MM.1S (cell line): Measurements from ENCODE around the gene FBH1.
"Not testable (repeated sequence)": the region's sequence is repeated elsewhere in the genome, so short reads cannot be mapped to it uniquely, and the experiment has no call there.

Experiments used
- DNase-seq: peaks from one replicate; pipeline ENCODE4 v3.0.0-alpha.2; 2015
- H2AFZ ChIP-seq: fragments of 300-600 bp; sonication (generic); 2 replicates; pipeline ENCODE4 v1.6.0; 2016; ENCODE audit warnings: antibody characterized with exemption, low read length
- H3F3A ChIP-seq: fragments of 300-600 bp; sonication (generic); 2 replicates; pipeline ENCODE4 v1.6.1; 2016; ENCODE audit warnings: mild to moderate bottlenecking, antibody characterized with exemption, low read length, moderate library complexity, mixed read lengths; ENCODE audit not compliant: insufficient read depth
- H3K27ac ChIP-seq: fragments of 300-600 bp; sonication (generic); 2 replicates; pipeline ENCODE4 v1.5.1; 2016; ENCODE audit warnings: mild to moderate bottlenecking, low read length
- H3K27me3 ChIP-seq: fragments of 300-600 bp; sonication (generic); replicated peaks from 2 replicates; pipeline ENCODE4 v1.6.0; 2016; ENCODE audit warnings: low read length; ENCODE audit not compliant: insufficient read depth
- H3K36me3 ChIP-seq: fragments of 300-600 bp; sonication (generic); replicated peaks from 2 replicates; pipeline ENCODE4 v1.6.1; 2016; ENCODE audit warnings: mild to moderate bottlenecking, low read length, mixed read lengths; ENCODE audit not compliant: insufficient read depth
- H3K4me1 ChIP-seq: fragments of 300-600 bp; sonication (generic); 2 replicates; pipeline ENCODE4 v1.6.1; 2016; ENCODE audit warnings: low read length, mixed read lengths
- H3K4me2 ChIP-seq: fragments of 300-600 bp; sonication (generic); 2 replicates; pipeline ENCODE4 v1.6.0; 2016; ENCODE audit warnings: low read depth, low read length
- H3K4me3 ChIP-seq: fragments of 300-600 bp; sonication (generic); 2 replicates; pipeline ENCODE4 v1.5.1; 2016; ENCODE audit warnings: low read length, mixed read lengths
- H3K79me2 ChIP-seq: fragments of 300-600 bp; sonication (generic); 2 replicates; pipeline ENCODE4 v1.6.1; 2016; ENCODE audit warnings: mixed run types, low read length, mixed read lengths
- H3K9ac ChIP-seq: fragments of 300-600 bp; sonication (generic); 2 replicates; pipeline ENCODE4 v1.6.1; 2016; ENCODE audit warnings: low read length, mixed read lengths
- H3K9me2 ChIP-seq: fragments of 300-600 bp; sonication (generic); replicated peaks from 2 replicates; pipeline ENCODE4 v1.6.1; 2016; ENCODE audit warnings: mild to moderate bottlenecking, low read length, mixed read lengths; ENCODE audit not compliant: insufficient read depth
- H3K9me3 ChIP-seq: fragments of 300-600 bp; sonication (generic); replicated peaks from 2 replicates; pipeline ENCODE4 v1.6.1; 2016; ENCODE audit warnings: mild to moderate bottlenecking, low read length, mixed read lengths; ENCODE audit not compliant: insufficient read depth
- H4K20me1 ChIP-seq: fragments of 300-600 bp; sonication (generic); 2 replicates; pipeline ENCODE4 v1.6.1; 2016; ENCODE audit warnings: mild to moderate bottlenecking, low read length, moderate library complexity, mixed read lengths; ENCODE audit not compliant: insufficient read depth
- CTCF ChIP-seq: fragments of 300-600 bp; sonication (generic); IDR thresholded peaks from 2 replicates; pipeline ENCODE4 v1.5.1; 2016; ENCODE audit warnings: antibody characterized with exemption, low read length, mixed read lengths
- EZH2 ChIP-seq: fragments of 300-600 bp; sonication (generic); optimal IDR thresholded peaks from 2 replicates; pipeline ENCODE3; 2017; ENCODE audit warnings: low read depth, mild to moderate bottlenecking, antibody characterized with exemption, low read length, mixed read lengths
- EZH2phosphoT487 ChIP-seq: fragments of 300-600 bp; sonication (generic); IDR thresholded peaks from 2 replicates; pipeline ENCODE4 v1.6.1; 2018; ENCODE audit warnings: antibody characterized with exemption, low read length

The FBH1 gene

GRCh38 chr10:5961405-5962100 is 71.5 kb downstream of the FBH1 start:
- Histone ChIP-seq H4K20me1 (no peaks in the 10 kb centered on the region), H3K4me2 (no peak overlapping the region), H3K27me3 (no peaks in the 10 kb centered on the region), H3F3A (no peaks in the 10 kb centered on the region), H3K9me2 (no peaks in the 10 kb centered on the region), H3K9ac (no peak overlapping the region), H3K4me1 (no peaks in the 10 kb centered on the region), H3K79me2 (no peaks in the 10 kb centered on the region), H3K4me3 (no peak overlapping the region), H3K9me3 (no peaks in the 10 kb centered on the region), H3K36me3 (0 out of 2 replicates have a peak, but pooled peaks cover 5% of the 10 kb centered on the region), H2AFZ (no peak overlapping the region), H3K27ac (no peak overlapping the region)
- DNase-seq: no peak
- TF ChIP-seq EZH2phosphoT487: no peak
- no peak for TF ChIP-seq EZH2
- no peak for TF ChIP-seq CTCF

GRCh38 chr10:5962358-5962940 is 72.4 kb downstream of the FBH1 start:
- H3K79me2 ChIP-seq, H3K4me2 ChIP-seq, H2AFZ ChIP-seq, H3K9ac ChIP-seq, H4K20me1 ChIP-seq, H3K4me1 ChIP-seq, H3K27me3 ChIP-seq, H3K36me3 ChIP-seq, H3K4me3 ChIP-seq, H3F3A ChIP-seq, H3K27ac ChIP-seq, H3K9me2 ChIP-seq, DNase-seq, H3K9me3 ChIP-seq: not testable (repeated sequence)

- no peaks in the 10 kb centered on the region for H3K27me3 ChIP-seq
- no peaks in the 10 kb centered on the region for H3K9me3 ChIP-seq
- no peaks in the 10 kb centered on the region for H4K20me1 ChIP-seq
- H3K4me3 ChIP-seq: no peak overlapping the region
- no peak overlapping the region for H3K4me2 ChIP-seq
- no peaks in the 10 kb centered on the region for H3K4me1 ChIP-seq
- no peak overlapping the region for H3K27ac ChIP-seq
- no peaks in the 10 kb centered on the region for H3K9me2 ChIP-seq
- H3K36me3 ChIP-seq: 0 out of 2 replicates have a peak, but pooled peaks cover 5% of the 10 kb centered on the region
- H3K79me2 ChIP-seq: peaks cover 4% of the 10 kb centered on the region
- H2AFZ ChIP-seq: no peak overlapping the region
- H3K9ac ChIP-seq: no peak overlapping the region
- DNase-seq: no peak
- no peaks in the 10 kb centered on the region for H3F3A ChIP-seq
- TF ChIP-seq CTCF (no peak), EZH2phosphoT487 (no peak), EZH2 (no peak)
Measured at GRCh38 chr10:5963071-5963470, 73.0 kb downstream of the FBH1 start.

- Histone ChIP-seq H3F3A (no peaks in the 10 kb centered on the region), H3K27ac (no peak overlapping the region), H4K20me1 (no peaks in the 10 kb centered on the region), H3K4me3 (no peak overlapping the region), H3K9me3 (no peaks in the 10 kb centered on the region), H3K4me2 (no peak overlapping the region), H3K79me2 (peaks cover 8% of the 10 kb centered on the region), H3K27me3 (no peaks in the 10 kb centered on the region), H2AFZ (no peak overlapping the region), H3K4me1 (no peaks in the 10 kb centered on the region), H3K9ac (no peak overlapping the region), H3K9me2 (no peaks in the 10 kb centered on the region), H3K36me3 (0 out of 2 replicates have a peak, but pooled peaks cover 5% of the 10 kb centered on the region)
- TF ChIP-seq EZH2: no peak
- TF ChIP-seq CTCF: no peak
- no peak for TF ChIP-seq EZH2phosphoT487
- DNase-seq: no peak
Measured at GRCh38 chr10:5963591-5963990, 73.5 kb downstream of the FBH1 start.
